SU-DHL-6 (cell line): ENCODE results near the gene SLC9A9.

Experiments
- H2AFZ ChIP-seq: fragments of 200-600 bp; sonication (generic); 2 replicates; pipeline ENCODE4 v1.6.1; 2014; ENCODE audit warnings: low read depth, mild to moderate bottlenecking, moderate library complexity, mixed read lengths, antibody characterized with exemption, low read length; ENCODE audit not compliant: severe bottlenecking
- H3F3A ChIP-seq: fragments of 200-600 bp; shearing (Covaris generic); 2 replicates; pipeline ENCODE4 v1.6.0; 2016; ENCODE audit warnings: antibody characterized with exemption, mild to moderate bottlenecking; ENCODE audit not compliant: insufficient read depth
- H3K27ac ChIP-seq: fragments of 200-600 bp; sonication (generic); 2 replicates; pipeline ENCODE4 v1.5.1; 2016; ENCODE audit warnings: low read depth, mild to moderate bottlenecking, low read length, moderate library complexity, mixed read lengths
- H3K27me3 ChIP-seq: fragments of 200-600 bp; sonication (generic), shearing (Covaris generic); 2 replicates; pipeline ENCODE4 v1.6.0; 2014; ENCODE audit warnings: mild to moderate bottlenecking, low read length
- H3K36me3 ChIP-seq: fragments of 200-600 bp; sonication (generic); 2 replicates; pipeline ENCODE4 v1.6.1; 2014; ENCODE audit warnings: mild to moderate bottlenecking, low read length, mixed read lengths
- H3K4me2 ChIP-seq: fragments of 300-600, 200-600 bp; shearing (Covaris generic), sonication (generic); 2 replicates; pipeline ENCODE4 v1.6.0; 2014; ENCODE audit warnings: low read length, low read depth, mild to moderate bottlenecking; ENCODE audit not compliant: poor library complexity, severe bottlenecking
- H3K4me3 ChIP-seq: fragments of 200-600 bp; sonication (generic); 2 replicates; pipeline ENCODE4 v1.5.1; 2014; ENCODE audit warnings: antibody characterized with exemption, low read length, mild to moderate bottlenecking, mixed read lengths; ENCODE audit not compliant: insufficient read depth, poor library complexity, severe bottlenecking
- H3K79me2 ChIP-seq: fragments of 200-600 bp; sonication (generic); 2 replicates; pipeline ENCODE4 v1.6.1; 2014; ENCODE audit warnings: mild to moderate bottlenecking, low read length, moderate library complexity; ENCODE audit not compliant: insufficient read depth
- H3K9ac ChIP-seq: fragments of 200-600 bp; sonication (generic); 2 replicates; pipeline ENCODE4 v1.7.0; 2014; ENCODE audit warnings: mild to moderate bottlenecking, low read length
- H3K9me2 ChIP-seq: fragments of 200-600 bp; sonication (generic); replicated peaks from 2 replicates; pipeline ENCODE4 v1.6.1; 2014; ENCODE audit warnings: low read length; ENCODE audit not compliant: insufficient read depth
- H3K9me3 ChIP-seq: fragments of 200-600 bp; sonication (generic); 2 replicates; pipeline ENCODE4 v1.6.1; 2014; ENCODE audit warnings: low read length, mixed read lengths; ENCODE audit not compliant: insufficient read depth
- H4K20me1 ChIP-seq: fragments of 200-600 bp; sonication (generic); 2 replicates; pipeline ENCODE4 v1.6.1; 2014; ENCODE audit warnings: low read depth, mild to moderate bottlenecking, antibody characterized with exemption, low read length, moderate library complexity, mixed read lengths
- EZH2phosphoT487 ChIP-seq: fragments of 200-600 bp; sonication (generic), shearing (Covaris generic); conservative IDR thresholded peaks from 2 replicates; pipeline ENCODE4 v1.6.1; 2018; ENCODE audit warnings: mild to moderate bottlenecking, antibody characterized with exemption, low read length, moderate library complexity, mixed read lengths
- TF ChIP-seq, protein P1 (sequence below): fragments of 200-600 bp; sonication (generic); IDR thresholded peaks from one replicate; pipeline ENCODE4 v1.5.1; 2017; ENCODE audit warnings: antibody characterized with exemption, mild to moderate bottlenecking, low read length, moderate library complexity; ENCODE audit not compliant: insufficient read depth, poor library complexity, severe bottlenecking

SLC9A9 gene

DNA sequence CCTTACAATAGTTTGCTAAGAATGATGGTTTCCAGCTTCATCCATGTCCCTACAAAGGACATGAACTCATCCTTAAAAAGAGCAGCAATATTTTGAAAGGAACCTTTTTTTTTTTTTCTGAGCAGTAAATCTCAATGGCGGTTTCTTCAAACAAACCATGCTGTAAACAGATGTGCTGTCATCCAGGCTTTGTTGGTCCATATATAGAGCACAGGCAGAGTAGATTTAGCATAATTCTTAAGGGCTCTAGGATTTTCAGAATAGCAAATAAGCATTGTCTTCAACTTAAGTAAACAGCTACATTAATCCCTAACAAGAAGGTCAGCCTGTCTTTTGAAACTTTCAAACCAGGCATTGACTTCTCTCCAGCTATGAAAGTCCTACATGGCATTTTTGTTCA lies 334.2 kb downstream of the SLC9A9 start:
- Histone ChIP-seq H3K79me2 (no peaks in the 10 kb centered on the region), H3K9me2 (no peaks in the 10 kb centered on the region), H3K27me3 (no peaks in the 10 kb centered on the region), H3K4me3 (no peak overlapping the region), H3K9me3 (no peaks in the 10 kb centered on the region), H3K27ac (no peak overlapping the region), H3K4me2 (no peak overlapping the region), H3F3A (no peaks in the 10 kb centered on the region), H3K36me3 (no peaks in the 10 kb centered on the region), H4K20me1 (no peaks in the 10 kb centered on the region), H2AFZ (no peak overlapping the region), H3K9ac (no peak overlapping the region)
- TF ChIP-seq EZH2phosphoT487: no peak
- TF ChIP-seq, protein P1, sequence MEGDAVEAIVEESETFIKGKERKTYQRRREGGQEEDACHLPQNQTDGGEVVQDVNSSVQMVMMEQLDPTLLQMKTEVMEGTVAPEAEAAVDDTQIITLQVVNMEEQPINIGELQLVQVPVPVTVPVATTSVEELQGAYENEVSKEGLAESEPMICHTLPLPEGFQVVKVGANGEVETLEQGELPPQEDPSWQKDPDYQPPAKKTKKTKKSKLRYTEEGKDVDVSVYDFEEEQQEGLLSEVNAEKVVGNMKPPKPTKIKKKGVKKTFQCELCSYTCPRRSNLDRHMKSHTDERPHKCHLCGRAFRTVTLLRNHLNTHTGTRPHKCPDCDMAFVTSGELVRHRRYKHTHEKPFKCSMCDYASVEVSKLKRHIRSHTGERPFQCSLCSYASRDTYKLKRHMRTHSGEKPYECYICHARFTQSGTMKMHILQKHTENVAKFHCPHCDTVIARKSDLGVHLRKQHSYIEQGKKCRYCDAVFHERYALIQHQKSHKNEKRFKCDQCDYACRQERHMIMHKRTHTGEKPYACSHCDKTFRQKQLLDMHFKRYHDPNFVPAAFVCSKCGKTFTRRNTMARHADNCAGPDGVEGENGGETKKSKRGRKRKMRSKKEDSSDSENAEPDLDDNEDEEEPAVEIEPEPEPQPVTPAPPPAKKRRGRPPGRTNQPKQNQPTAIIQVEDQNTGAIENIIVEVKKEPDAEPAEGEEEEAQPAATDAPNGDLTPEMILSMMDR: no peak

- H2AFZ ChIP-seq: no peak overlapping the region
- H3K9me2 ChIP-seq: no peaks in the 10 kb centered on the region
- H3K9ac ChIP-seq: no peak overlapping the region
- no peak overlapping the region for H3K27ac ChIP-seq
- no peaks in the 10 kb centered on the region for H3K27me3 ChIP-seq
- no peak overlapping the region for H3K4me3 ChIP-seq
- H3K9me3 ChIP-seq: no peaks in the 10 kb centered on the region
- H3K4me2 ChIP-seq: no peak overlapping the region
- H3K36me3 ChIP-seq: no peaks in the 10 kb centered on the region
- H3K79me2 ChIP-seq: no peaks in the 10 kb centered on the region
- H4K20me1 ChIP-seq: no peaks in the 10 kb centered on the region
- H3F3A ChIP-seq: no peaks in the 10 kb centered on the region
- TF ChIP-seq, protein P1: no peak
- TF ChIP-seq EZH2phosphoT487: no peak
Measured at GRCh38 chr3:143511174-143511879, 336.9 kb downstream of the SLC9A9 start.

GRCh38 chr3:143510601-143511000 lies 337.7 kb downstream of the SLC9A9 start:
- Histone ChIP-seq H3K79me2 (no peaks in the 10 kb centered on the region), H4K20me1 (no peaks in the 10 kb centered on the region), H3K36me3 (no peaks in the 10 kb centered on the region), H3K4me2 (no peak overlapping the region), H3F3A (no peaks in the 10 kb centered on the region), H3K27me3 (no peaks in the 10 kb centered on the region), H3K9me2 (no peaks in the 10 kb centered on the region), H3K27ac (no peak overlapping the region), H2AFZ (no peak overlapping the region), H3K9ac (no peak overlapping the region), H3K4me3 (no peak overlapping the region), H3K9me3 (no peaks in the 10 kb centered on the region)
- TF ChIP-seq EZH2phosphoT487: no peak
- TF ChIP-seq, protein P1: no peak
